ENCODE measurements around the gene PAK4. TPM values are rescaled to one million over a fixed set of nuclear protein-coding genes. Genes with fewer than 3 reads are reported as not detected.

Gene PAK4
- total and polyA plus RNA-seq, 2 of the 8 experiments (the other 6 are each of a cell fraction or from before 2014, with no cell fraction given), result 50.7 to 64.4 TPM

GRCh38 chr19:39199025-39199424, 73.4 kb downstream of the PAK4 start:
- H4K20me1 ChIP-seq (replicated peaks in 1 of 2; ENCODE audit: control insufficient read depth in 1 of 2, insufficient read depth in 2 of 2, low read length in 2 of 2), result peaks cover 0 to 2% of the 10 kb centered on the region in 2 experiments
- no peak overlapping the region for H3K18ac ChIP-seq (ENCODE audit: extremely low read depth, low read length)
- H3K79me2 ChIP-seq (ENCODE audit: control insufficient read depth in 1 of 2, insufficient read depth in 2 of 2, low read length in 2 of 2), result no peaks in the 10 kb centered on the region
- no peak overlapping the region for H3K9ac ChIP-seq (replicated peaks in 1 of 4; ENCODE audit: extremely low read depth in 1 of 4, low read depth in 3 of 4, low read length in 3 of 4)
- H2BK20ac ChIP-seq (ENCODE audit: low read length), result no peak overlapping the region
- WGBS, 2 experiments (ENCODE audit: extremely low coverage in 1 of 2, insufficient coverage in 1 of 2, insufficient read length in 1 of 2, insufficient replicate concordance in 2 of 2, low coverage in 1 of 2, low lambda C conversion rate in 2 of 2, missing lambda C conversion rate in 1 of 2), result 69% methylated on average over 11 of the region's 11 CpGs; no CpG with 5 or more reads in 1 of the 2 experiments
- H3K9me3 ChIP-seq (ENCODE audit: insufficient read depth in 2 of 2, low read depth in 1 of 2, low read length in 1 of 2), result no peaks in the 10 kb centered on the region
- no peak overlapping the region for H2BK15ac ChIP-seq (ENCODE audit: low read length)
- DNase-seq (ENCODE audit: low read depth in 1 of 2, low spot score in 2 of 2) (no peak), FAIRE-seq (no peak)
- TF ChIP-seq SIRT6 (IDR thresholded peaks at IDR 0.05; ENCODE audit: low read length) (no peak), RXRA (IDR thresholded peaks at IDR 0.05; ENCODE audit: insufficient read depth, low read depth, low read length) (no peak), KDM5A (IDR thresholded peaks at IDR 0.05; ENCODE audit: low read length) (no peak)
- H3K27ac ChIP-seq (ENCODE audit: low read depth, low read length), result no peak overlapping the region
- ChIA-PET POLR2A (ENCODE audit: partially characterized antibody) (no interaction called here), CTCF (ENCODE audit: partially characterized antibody) (interaction anchor here (0.6 to 7.1 kb wide), 13 partner anchors 12 to 129 kb away, joined by 3 to 53 read pairs (median 4); no protein-coding TSS in a partner anchor)
- peaks cover 13 to 33% (median 33%) of the 10 kb centered on the region in 4 experiments for H3K27me3 ChIP-seq (replicated peaks in 1 of 4; ENCODE audit: control insufficient read depth in 3 of 4, extremely low read depth in 1 of 4, insufficient read depth in 3 of 4, low read length in 3 of 4)
- no peak overlapping the region for H3K4me3 ChIP-seq (ENCODE audit: extremely low read depth in 1 of 4, insufficient read depth in 2 of 4, low read depth in 3 of 4, low read length in 4 of 4)
- no peaks in the 10 kb centered on the region for H3K36me3 ChIP-seq (ENCODE audit: control insufficient read depth in 2 of 4, insufficient read depth in 4 of 4, low read length in 3 of 4)
- no peak overlapping the region for H2BK12ac ChIP-seq (ENCODE audit: low read depth, low read length)
- H4K91ac ChIP-seq (replicated peaks; ENCODE audit: insufficient read length, low read length), result no peak overlapping the region
- H2AFZ ChIP-seq (ENCODE audit: low read length), result no peak overlapping the region; the same call in 1 of the 2 replicates
- H3K23ac ChIP-seq (ENCODE audit: insufficient read length), result no peak overlapping the region
- no peak overlapping the region for H2BK120ac ChIP-seq (replicated peaks; ENCODE audit: low read depth, low read length)
- H3K4me2 ChIP-seq (ENCODE audit: insufficient read depth in 1 of 2, low read depth in 2 of 2, low read length in 2 of 2), result no peak overlapping the region
- no peak overlapping the region for H4K5ac ChIP-seq (ENCODE audit: insufficient read length, low read depth, low read length)
- H3K4ac ChIP-seq (replicated peaks; ENCODE audit: insufficient read length, low read depth, low read length), result no peak overlapping the region
- no peaks in the 10 kb centered on the region for H3K79me1 ChIP-seq (ENCODE audit: low read depth, low read length)
- no peak overlapping the region for H2AK5ac ChIP-seq (ENCODE audit: low read depth, low read length)
- H3K23me2 ChIP-seq (ENCODE audit: low read depth, low read length), result peaks cover 8% of the 10 kb centered on the region; the same call in 1 of the 2 replicates
- H2BK5ac ChIP-seq (ENCODE audit: low read depth, low read length), result no peak overlapping the region
- H3K56ac ChIP-seq (replicated peaks; ENCODE audit: insufficient read length, low read depth, low read length), result no peak overlapping the region
- no peak overlapping the region for H3K14ac ChIP-seq (ENCODE audit: insufficient read length)
- peak overlapping the region; percentile 63; the same call in 1 of the 2 replicates for H4K8ac ChIP-seq (ENCODE audit: extremely low read depth, insufficient read depth, low read length)
- peaks cover 0 to 9% (median 6%) of the 10 kb centered on the region in 4 experiments; a peak in 5 of 7 replicates for H3K4me1 ChIP-seq (replicated peaks in 1 of 4; ENCODE audit: control insufficient read depth in 3 of 4, insufficient read depth in 4 of 4, low read length in 3 of 4)
